TTC549 (cell line): ENCODE measurements around the gene CA7.

Experiments
- FAIRE-seq: peaks from 2 replicates; lab custom pipeline; 2012; peaks lifted over from hg19 to GRCh38; lab: Jason Lieb, UNC

CA7 gene

GRCh38 chr16:66844342-66845079 lies at the start of gene CA7:
Gene CA7, plus strand, starts transcription at chr16:66844414. Its CDS starts 74 bp downstream, at chr16:66844488.
- FAIRE-seq: no peak

- no peak for FAIRE-seq
Measured at GRCh38 chr16:66798161-66798560, 46.1 kb upstream of the CA7 start.

GRCh38 chr16:66800856-66801255 lies 43.4 kb upstream of the CA7 start:
- no peak for FAIRE-seq

- FAIRE-seq: no peak
Measured at GRCh38 chr16:66801320-66802105, 42.7 kb upstream of the CA7 start, which contains the start of gene TERB1. Gene TERB1, minus strand, starts transcription at chr16:66801584. Its CDS starts 4,786 bp downstream, at chr16:66796798.

GRCh38 chr16:66802159-66802558 lies 42.1 kb upstream of the CA7 start:
- FAIRE-seq: no peak

GRCh38 chr16:66809765-66810164 lies 34.4 kb upstream of the CA7 start:
- no peak for FAIRE-seq

- FAIRE-seq: no peak
Measured at GRCh38 chr16:66810391-66810790, 33.8 kb upstream of the CA7 start.

- FAIRE-seq: no peak
Measured at GRCh38 chr16:66811043-66811442, 33.2 kb upstream of the CA7 start.

GRCh38 chr16:66814734-66815133 lies 29.5 kb upstream of the CA7 start:
- no peak for FAIRE-seq

GRCh38 chr16:66824006-66824405 lies 20.2 kb upstream of the CA7 start:
- no peak for FAIRE-seq

- no peak for FAIRE-seq
Measured at GRCh38 chr16:66830422-66831404, 13.5 kb upstream of the CA7 start, which contains the start of gene NAE1. Gene NAE1, minus strand, starts transcription at chr16:66830976. Its CDS starts 77 bp downstream, at chr16:66830899.

- FAIRE-seq: no peak
Measured at GRCh38 chr16:66832190-66832589, 12.0 kb upstream of the CA7 start.

- no peak for FAIRE-seq
Measured at GRCh38 chr16:66832661-66833305, 11.4 kb upstream of the CA7 start.

GRCh38 chr16:66834746-66835145 lies 9.5 kb upstream of the CA7 start:
- FAIRE-seq: no peak

GRCh38 chr16:66840883-66841282 lies 3.3 kb upstream of the CA7 start:
- FAIRE-seq: no peak

- no peak for FAIRE-seq
Measured at GRCh38 chr16:66841366-66841765, 2.8 kb upstream of the CA7 start.

- no peak for FAIRE-seq
Measured at GRCh38 chr16:66842765-66843164, 1.4 kb upstream of the CA7 start.

GRCh38 chr16:66843191-66843590 lies 1.0 kb upstream of the CA7 start:
- no peak for FAIRE-seq

- FAIRE-seq: no peak
Measured at GRCh38 chr16:66844009-66844341, 239 bp upstream of the CA7 start.

- FAIRE-seq: no peak
Measured at GRCh38 chr16:66845080-66845410, 831 bp downstream of the CA7 start.

- no peak for FAIRE-seq
Measured at GRCh38 chr16:66845791-66846221, 1.6 kb downstream of the CA7 start.

- no peak for FAIRE-seq
Measured at GRCh38 chr16:66846266-66846665, 2.1 kb downstream of the CA7 start.
